Inferior parietal cortex (tissue), 1 donor: ENCODE data around the gene PRR22.

Experiments used
- DNase-seq: peaks from one replicate; pipeline ENCODE4 v3.0.0-alpha.2; 2016; ENCODE audit errors: extremely low spot score

The PRR22 gene

GRCh38 chr19:5814123-5814851 is 29.7 kb upstream of the PRR22 start:
- no peak for DNase-seq

DNA sequence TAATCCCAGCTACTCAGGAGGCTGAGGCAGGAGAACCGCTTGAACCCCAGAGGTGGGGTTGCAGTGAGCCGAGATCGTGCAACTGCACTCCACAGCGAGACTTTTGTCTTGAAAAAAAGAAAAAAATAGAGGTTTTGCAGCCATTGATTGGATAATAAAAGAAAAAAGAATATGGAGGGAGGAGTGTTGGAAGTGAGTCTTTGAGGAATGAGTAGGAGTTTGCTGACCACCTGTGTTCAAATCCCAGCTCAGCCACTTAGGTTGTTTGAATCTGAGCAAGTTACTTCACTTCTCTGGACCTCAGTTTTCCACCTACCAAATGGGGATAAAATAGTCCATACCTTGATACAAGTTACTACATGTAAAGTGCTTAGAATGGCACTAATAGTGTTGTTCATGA is 26.6 kb upstream of the PRR22 start:
- no peak for DNase-seq

- no peak for DNase-seq
Observed at GRCh38 chr19:5809469-5809868, 24.9 kb upstream of the PRR22 start.

DNA sequence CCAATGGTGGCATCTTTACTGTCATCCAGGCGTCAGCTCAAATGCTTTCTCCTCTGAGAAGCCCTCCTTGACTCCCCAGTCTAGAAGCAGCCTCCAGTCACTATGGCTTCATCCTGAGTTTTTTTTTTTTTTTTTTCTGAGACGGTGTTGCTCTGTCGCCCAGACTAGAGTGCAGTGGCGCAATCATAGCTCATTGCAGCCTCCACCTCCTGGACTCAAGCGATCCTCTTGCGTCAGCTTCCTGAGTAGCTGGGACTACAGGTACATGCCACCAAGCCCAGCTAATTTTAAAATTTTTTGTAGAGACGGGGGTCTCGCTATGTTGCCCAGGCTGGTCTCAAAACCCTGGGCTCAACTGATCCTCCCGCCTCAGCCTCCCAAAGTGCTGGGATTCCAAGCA is 24.5 kb upstream of the PRR22 start:
- DNase-seq: no peak

- no peak for DNase-seq
Observed at GRCh38 chr19:5808120-5808816, 23.7 kb upstream of the PRR22 start.

- DNase-seq: no peak
Observed at GRCh38 chr19:5806905-5807304, 22.4 kb upstream of the PRR22 start.

DNA sequence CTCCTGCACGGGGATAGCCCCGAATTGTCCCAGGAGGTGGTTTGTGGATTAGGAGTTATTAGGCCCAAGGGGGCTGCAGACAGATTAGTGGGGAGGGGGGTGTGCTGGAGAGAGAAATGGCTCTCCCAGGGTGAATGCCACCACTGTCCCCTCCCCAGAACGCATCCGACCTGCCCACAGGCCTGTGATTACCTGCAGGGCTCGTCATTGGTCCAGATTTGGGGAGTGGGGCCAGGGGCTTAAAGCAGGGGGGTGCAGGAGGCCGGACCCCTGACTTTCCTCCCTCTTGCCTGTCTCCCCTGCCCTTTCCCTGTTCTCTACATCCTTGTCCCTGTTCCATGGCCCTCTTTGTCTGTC is 21.6 kb upstream of the PRR22 start:
- no peak for DNase-seq

DNA sequence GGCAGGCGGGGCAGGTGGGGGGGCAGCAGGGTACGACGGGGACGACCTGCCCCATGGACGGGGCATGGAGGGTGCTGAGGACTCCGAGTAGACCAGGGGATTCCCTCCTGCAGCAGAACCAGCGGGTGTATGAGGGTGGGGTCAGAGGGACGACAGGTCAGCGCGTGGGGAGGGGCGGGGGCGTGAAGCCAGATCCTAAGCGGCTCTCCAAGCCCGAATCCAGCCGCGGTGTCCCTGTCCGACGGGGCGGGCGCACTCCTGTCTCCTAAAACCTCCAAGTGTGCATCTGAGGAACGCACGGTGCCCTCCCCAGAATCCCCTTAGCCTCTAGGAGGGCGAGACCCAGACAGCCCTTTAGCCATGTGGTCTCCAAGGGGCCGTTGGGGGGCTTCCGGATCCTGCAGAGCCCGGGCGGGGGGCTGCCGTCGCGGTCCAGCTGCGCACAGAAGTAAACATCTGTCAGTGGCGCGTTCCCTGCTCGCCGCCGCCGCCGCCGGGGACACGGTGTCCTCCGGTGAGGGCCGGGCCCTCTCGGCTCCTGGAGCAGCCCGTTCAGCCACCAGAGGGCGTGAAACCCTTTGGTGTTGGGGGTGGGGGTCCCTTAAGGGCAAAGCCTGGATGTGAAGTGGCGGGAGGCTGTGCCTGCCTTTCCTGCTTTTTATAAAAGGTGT is 21.1 kb upstream of the PRR22 start:
- DNase-seq: no peak

- DNase-seq: no peak
Observed at GRCh38 chr19:5804516-5805461, 20.2 kb upstream of the PRR22 start, which contains the start of gene NRTN. TSS of gene NRTN (plus strand) at chr19:5805067. CDS start at chr19:5824166, 19,099 bp downstream.

DNA sequence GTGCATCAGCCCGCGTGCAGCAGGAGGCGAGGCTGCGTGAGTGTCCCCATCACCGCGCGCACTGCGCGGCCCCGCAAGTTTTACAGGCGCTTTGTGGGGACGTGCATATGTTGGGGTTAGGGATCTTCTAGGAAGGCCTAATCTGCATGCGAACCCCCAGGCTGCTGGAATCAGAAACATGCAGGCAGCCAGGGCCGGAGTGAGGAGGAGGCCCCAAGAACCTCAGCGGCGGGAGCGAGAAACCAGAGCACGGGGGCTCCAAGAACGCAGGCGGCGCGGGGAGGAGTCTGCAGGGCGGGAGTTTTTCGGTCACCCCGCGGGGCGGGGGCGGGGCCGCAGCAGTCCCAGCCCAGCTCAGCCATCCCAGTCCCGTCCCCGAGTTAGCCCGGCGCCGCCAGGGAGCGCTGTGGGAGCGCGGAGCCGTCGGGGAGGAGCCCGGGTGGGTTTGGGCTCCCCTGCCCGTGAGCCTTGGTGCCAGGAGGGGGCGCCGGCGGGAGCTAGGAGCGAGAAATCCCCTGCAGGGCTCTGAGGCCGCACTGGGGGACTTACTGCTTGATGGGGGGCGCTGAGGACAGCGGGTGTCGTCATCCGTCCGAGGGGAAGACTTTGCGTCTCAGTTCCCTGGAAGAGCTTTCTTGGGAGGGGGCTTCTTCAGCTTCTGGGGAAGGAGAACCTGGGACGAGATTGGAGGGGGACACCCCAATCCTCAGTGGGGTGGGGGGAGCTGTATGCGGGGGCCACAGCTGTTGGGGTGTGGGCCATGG is 19.4 kb upstream of the PRR22 start:
- peak; percentile 43 for DNase-seq

DNA sequence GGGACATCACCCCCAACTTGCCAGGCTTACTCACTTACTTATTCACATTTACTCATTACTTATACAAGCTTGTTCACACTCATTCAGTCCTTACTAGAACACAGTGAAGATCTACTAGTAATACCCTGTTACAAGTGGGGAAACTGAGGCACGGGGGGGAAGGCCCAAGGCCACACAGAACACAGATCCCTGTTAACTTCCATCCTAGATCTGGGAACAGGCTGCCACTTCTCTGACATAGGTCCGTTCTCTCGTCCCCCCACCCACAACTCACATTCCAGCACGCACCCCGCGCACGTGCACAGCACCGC is 18.9 kb upstream of the PRR22 start:
- DNase-seq: no peak

DNA sequence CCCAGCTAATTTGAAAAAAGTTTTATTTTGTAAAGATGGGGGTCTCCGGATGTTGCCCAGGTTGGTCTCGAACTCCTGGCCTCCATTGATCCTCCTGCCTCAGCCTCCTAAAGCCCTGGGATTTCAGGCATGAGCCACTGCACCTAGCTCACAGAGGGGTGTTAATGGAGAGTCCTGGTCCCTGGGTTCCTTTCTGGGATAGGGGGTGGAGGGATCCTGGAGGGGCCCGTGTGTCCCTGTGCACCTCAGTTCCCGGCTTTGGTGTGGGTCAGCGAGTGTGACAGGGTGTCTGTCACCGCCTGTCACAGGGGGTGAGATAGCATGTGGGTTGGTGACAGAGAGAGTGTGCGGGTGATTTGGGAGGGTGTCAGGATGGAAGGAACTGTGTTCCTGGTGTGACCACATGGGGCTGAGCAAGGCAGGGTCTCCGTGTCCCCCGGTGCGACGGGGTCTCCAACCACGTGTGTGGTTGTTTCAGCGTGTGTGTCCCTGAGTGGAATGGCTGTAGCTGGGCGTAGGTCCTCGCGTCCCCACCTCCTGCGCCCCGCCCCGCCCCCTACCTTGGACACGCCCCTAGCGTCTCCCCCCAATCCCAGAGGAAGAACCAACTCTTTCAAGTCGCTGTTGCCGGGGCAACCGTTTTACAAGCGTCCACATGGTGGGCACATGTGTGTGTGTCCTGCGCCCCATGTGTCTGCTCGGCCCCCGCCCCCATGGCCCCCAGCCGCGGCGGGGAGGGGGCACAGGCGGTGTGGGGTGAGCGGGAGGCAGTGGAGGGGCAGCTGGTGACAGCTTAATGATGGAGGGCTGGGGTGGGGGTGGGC is 17.5 kb upstream of the PRR22 start:
- no peak for DNase-seq

DNA sequence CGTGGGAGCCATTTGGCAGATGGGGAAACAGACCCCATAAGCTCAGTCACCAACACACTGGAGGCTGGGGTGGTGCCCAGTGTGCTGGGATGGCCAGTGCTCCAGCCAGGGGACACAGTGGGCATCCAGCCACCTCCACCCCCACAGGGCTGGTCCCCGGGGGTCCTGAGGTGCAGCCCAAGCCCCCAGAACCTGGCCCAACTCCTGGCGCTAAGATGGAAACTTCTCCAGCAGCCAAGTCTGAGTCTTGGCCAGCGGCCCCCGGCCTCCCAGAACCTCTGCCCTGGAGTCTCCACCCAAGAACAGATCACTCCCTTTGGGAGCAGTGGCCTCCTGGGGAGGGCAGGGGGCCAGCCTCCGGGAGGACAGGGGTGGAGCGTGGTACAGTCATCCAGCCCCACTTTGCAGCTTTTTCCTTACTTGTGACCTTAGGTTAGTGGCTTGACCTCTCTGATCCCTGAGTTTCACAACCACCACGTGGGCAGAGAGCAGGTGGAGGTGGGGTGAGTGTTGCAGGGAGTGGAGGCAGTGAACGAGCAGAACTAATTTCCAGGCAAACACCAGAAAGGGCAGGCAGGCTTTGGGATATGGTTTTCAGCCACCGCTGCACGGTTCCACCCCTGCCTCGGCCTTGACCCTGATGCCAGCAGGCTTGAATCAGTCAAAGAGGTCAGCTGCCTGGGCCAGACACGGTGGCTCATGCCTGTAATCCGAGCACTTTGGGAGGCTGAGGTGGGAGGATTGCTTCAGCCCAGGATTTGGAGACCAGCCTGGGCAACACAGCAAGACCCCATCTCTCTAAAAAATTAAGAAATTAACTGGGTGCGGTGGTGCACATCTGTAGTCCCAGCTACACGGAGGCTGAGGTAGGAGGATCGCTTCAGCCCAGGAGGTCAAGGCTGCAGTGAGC is 16.1 kb upstream of the PRR22 start:
- no peak for DNase-seq

DNA sequence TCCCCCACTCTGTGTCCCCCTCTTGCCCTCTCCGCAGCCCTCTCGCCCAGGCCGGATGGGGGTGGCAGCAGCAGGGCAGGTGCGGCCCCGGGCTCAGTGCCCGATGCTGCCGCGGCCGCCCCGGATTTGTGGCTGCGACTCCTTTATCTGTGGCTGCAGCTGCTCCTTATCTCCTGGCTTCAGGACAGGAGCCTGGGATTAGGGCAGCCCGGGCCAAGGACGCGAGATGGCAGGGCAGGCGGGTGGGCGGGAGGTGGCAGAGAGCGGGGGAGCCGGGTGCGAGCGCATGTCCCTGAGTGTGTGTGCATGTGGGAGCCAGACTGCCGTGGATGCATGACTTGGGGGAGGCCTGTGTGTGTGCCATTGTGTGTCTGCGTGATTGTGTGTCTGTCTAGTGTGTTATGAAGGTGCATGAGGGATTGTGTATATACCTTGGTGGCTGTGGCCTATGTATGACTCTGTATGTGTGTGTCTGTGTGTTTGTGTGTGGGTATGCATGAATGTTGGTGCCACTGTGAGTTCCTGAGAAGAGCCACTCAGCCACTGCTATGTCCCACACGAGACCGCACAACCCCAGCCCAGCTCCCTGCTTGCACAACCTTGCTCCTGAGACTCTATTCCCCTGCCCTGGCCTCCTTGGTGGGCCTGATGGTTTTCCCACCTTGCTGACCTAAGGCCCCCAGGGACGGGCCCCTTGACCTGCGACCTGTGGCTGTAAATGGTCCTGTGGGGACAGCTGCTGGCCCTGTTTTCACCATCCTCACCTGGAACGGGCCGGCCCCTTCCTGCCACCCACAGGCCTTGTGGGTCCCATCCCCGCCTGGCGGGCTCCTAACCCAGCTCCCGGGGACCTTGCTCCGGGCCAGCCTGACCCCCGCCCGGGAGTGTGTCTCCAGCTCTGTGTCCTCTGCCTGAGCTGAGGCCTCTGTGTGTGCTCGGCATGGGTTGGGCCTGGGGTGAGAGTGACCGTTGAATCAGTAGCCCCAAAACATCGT is 15.0 kb upstream of the PRR22 start:
- no peak for DNase-seq

DNA sequence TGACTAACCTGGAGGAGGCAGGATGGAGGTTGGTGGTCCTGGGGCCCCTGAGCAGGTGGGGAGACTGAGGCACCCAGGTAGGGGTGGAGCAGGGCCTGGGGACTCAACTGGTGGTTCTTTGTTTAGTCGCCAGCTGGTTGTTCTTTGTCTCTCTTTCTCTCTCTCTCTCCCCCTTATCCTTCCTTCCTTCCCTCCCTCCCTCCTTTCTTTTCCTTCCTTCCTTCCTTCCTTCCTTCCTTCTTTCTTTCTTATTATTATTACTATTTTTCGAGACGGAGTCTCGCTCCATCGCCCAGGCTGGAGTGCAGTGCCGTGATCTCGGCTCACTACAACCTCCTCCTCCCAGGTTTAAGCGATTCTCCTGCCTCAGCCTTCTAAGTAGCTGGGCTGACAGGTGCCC is 13.7 kb upstream of the PRR22 start:
- no peak for DNase-seq

- DNase-seq: no peak
Observed at GRCh38 chr19:5795382-5795919, 10.9 kb upstream of the PRR22 start.

GRCh38 chr19:5793188-5793587 is 8.6 kb upstream of the PRR22 start:
- DNase-seq: no peak

GRCh38 chr19:5792224-5792623 is 7.7 kb upstream of the PRR22 start:
- DNase-seq: no peak
